Measurements from ENCODE around the gene TK1.

DNA sequence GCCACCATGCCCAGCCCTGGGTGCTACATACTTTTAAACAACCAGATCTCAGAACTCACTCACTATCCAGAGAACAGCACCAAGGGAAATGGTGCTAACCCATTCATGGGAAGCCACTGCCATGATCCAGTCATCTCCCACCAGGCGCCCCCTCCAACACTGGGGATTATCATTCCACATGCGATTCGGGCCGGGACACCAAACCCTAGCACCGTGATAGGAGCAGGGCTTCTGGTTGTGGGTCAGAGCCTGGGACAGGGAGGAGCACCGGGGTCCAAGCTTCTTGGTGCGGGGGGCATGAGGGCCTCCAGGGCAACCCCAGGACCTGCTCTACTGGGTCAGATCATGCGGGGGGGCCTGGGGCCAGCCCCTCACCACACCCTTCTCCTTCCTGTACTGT lies 49.0 kb upstream of the TK1 start:
- TF ChIP-seq, protein P1, sequence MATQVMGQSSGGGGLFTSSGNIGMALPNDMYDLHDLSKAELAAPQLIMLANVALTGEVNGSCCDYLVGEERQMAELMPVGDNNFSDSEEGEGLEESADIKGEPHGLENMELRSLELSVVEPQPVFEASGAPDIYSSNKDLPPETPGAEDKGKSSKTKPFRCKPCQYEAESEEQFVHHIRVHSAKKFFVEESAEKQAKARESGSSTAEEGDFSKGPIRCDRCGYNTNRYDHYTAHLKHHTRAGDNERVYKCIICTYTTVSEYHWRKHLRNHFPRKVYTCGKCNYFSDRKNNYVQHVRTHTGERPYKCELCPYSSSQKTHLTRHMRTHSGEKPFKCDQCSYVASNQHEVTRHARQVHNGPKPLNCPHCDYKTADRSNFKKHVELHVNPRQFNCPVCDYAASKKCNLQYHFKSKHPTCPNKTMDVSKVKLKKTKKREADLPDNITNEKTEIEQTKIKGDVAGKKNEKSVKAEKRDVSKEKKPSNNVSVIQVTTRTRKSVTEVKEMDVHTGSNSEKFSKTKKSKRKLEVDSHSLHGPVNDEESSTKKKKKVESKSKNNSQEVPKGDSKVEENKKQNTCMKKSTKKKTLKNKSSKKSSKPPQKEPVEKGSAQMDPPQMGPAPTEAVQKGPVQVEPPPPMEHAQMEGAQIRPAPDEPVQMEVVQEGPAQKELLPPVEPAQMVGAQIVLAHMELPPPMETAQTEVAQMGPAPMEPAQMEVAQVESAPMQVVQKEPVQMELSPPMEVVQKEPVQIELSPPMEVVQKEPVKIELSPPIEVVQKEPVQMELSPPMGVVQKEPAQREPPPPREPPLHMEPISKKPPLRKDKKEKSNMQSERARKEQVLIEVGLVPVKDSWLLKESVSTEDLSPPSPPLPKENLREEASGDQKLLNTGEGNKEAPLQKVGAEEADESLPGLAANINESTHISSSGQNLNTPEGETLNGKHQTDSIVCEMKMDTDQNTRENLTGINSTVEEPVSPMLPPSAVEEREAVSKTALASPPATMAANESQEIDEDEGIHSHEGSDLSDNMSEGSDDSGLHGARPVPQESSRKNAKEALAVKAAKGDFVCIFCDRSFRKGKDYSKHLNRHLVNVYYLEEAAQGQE (IDR thresholded peaks at IDR 0.05; ENCODE audit: low read depth, low read length): no peak
- TF ChIP-seq, protein P2, sequence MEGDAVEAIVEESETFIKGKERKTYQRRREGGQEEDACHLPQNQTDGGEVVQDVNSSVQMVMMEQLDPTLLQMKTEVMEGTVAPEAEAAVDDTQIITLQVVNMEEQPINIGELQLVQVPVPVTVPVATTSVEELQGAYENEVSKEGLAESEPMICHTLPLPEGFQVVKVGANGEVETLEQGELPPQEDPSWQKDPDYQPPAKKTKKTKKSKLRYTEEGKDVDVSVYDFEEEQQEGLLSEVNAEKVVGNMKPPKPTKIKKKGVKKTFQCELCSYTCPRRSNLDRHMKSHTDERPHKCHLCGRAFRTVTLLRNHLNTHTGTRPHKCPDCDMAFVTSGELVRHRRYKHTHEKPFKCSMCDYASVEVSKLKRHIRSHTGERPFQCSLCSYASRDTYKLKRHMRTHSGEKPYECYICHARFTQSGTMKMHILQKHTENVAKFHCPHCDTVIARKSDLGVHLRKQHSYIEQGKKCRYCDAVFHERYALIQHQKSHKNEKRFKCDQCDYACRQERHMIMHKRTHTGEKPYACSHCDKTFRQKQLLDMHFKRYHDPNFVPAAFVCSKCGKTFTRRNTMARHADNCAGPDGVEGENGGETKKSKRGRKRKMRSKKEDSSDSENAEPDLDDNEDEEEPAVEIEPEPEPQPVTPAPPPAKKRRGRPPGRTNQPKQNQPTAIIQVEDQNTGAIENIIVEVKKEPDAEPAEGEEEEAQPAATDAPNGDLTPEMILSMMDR (IDR thresholded peaks at IDR 0.05): no peak
- TF ChIP-seq POLR2AphosphoS5 (IDR thresholded peaks at IDR 0.05; ENCODE audit: low read depth, low read length): no peak
- no peak for TF ChIP-seq EZH2phosphoT487 (IDR thresholded peaks at IDR 0.05; ENCODE audit: borderline replicate concordance, low read depth)
- no peak for TF ChIP-seq JUND (IDR thresholded peaks at IDR 0.05)
- TF ChIP-seq GABPA (IDR thresholded peaks at IDR 0.05; ENCODE audit: low read depth): no peak
- no peak for TF ChIP-seq FOXM1 (IDR thresholded peaks at IDR 0.05; ENCODE audit: low read depth)
- TF ChIP-seq TAF1 (IDR thresholded peaks at IDR 0.05; ENCODE audit: borderline replicate concordance, low read depth, low read length): no peak

Data from SK-N-SH (cell line).